Activated CD8-positive, alpha-beta memory T cell treated with anti-CD3 and anti-CD28 coated beads, Interleukin-2, amount 10 ng/mL, durations not matched to agents 7 days and 5 days (primary cell): ENCODE measurements around the gene CSMD2. TPM values are rescaled to one million over a fixed set of nuclear protein-coding genes. Genes with fewer than 3 reads are reported as not detected.

Experiments
- ATAC-seq: fragments of 150-1000 bp; cut with Tn5 transposase; one replicate; pipeline ENCODE4 v1.10.0; 2021; ENCODE audit warnings: moderate library complexity
- CTCF ChIA-PET: fragments of 350-600 bp; sonication (Branson Sonifier 250); formaldehyde crosslinking; loops from one replicate; lab custom pipeline; 2021; ENCODE audit warnings: antibody characterized with exemption; lab: Charles Lee
- DNase-seq: peaks from one replicate; pipeline ENCODE4 v3.0.0-alpha.2; 2020
- H3K27ac Mint-ChIP-seq: one replicate; pipeline ENCODE4 v1.8.0; 2021; ENCODE audit warnings: mild to moderate bottlenecking, mixed read lengths
- H3K27me3 Mint-ChIP-seq: one replicate; pipeline ENCODE4 v1.8.0; 2021; ENCODE audit warnings: mixed read lengths
- H3K36me3 Mint-ChIP-seq: one replicate; pipeline ENCODE4 v1.8.0; 2021; ENCODE audit warnings: mild to moderate bottlenecking, mixed read lengths
- H3K4me1 Mint-ChIP-seq: one replicate; pipeline ENCODE4 v1.8.0; 2021; ENCODE audit warnings: mixed read lengths
- H3K4me3 Mint-ChIP-seq: one replicate; pipeline ENCODE4 v1.8.0; 2021; ENCODE audit warnings: mild to moderate bottlenecking, moderate library complexity, mixed read lengths
- H3K9me3 Mint-ChIP-seq: one replicate; pipeline ENCODE4 v1.8.0; 2022; ENCODE audit warnings: low read depth, mixed read lengths
- total RNA-seq, 2 experiments: library from RNA; stranded (reverse); gene quantifications; one replicate each; pipeline ENCODE4 v1.2.3, GENCODE V29; 2021

The CSMD2 gene
- total RNA-seq, 2 experiments from 2014 or later = not detected

GRCh38 chr1:33697816-33698215 is 467.2 kb downstream of the CSMD2 start:
- no peak for DNase-seq
- H3K27ac Mint-ChIP-seq = no peak overlapping the region
- H3K4me1 Mint-ChIP-seq = no peaks in the 10 kb centered on the region
- CTCF ChIA-PET = no interaction called here
- ATAC-seq = no peak
- H3K4me3 Mint-ChIP-seq = no peak overlapping the region
- peaks cover 5% of the 10 kb centered on the region for H3K27me3 Mint-ChIP-seq
- no peaks in the 10 kb centered on the region for H3K9me3 Mint-ChIP-seq
- no peaks in the 10 kb centered on the region for H3K36me3 Mint-ChIP-seq

- H3K27me3 Mint-ChIP-seq = peaks cover 5% of the 10 kb centered on the region
- ATAC-seq (no peak), DNase-seq (no peak)
- no peaks in the 10 kb centered on the region for H3K36me3 Mint-ChIP-seq
- H3K4me1 Mint-ChIP-seq = no peaks in the 10 kb centered on the region
- H3K9me3 Mint-ChIP-seq = no peaks in the 10 kb centered on the region
- no peak overlapping the region for H3K4me3 Mint-ChIP-seq
- CTCF ChIA-PET = no interaction called here
- H3K27ac Mint-ChIP-seq = no peak overlapping the region
These were observed 468.1 kb downstream of the CSMD2 start for GRCh38 chr1:33696962-33697361.

GRCh38 chr1:33696311-33696710 is 468.7 kb downstream of the CSMD2 start:
- Mint-ChIP-seq H3K27me3 (peaks cover 5% of the 10 kb centered on the region), H3K4me3 (no peak overlapping the region)

GRCh38 chr1:33692206-33693188 is 472.5 kb downstream of the CSMD2 start:
- Mint-ChIP-seq H3K36me3 (no peaks in the 10 kb centered on the region), H3K4me1 (no peaks in the 10 kb centered on the region), H3K9me3 (no peaks in the 10 kb centered on the region), H3K4me3 (no peak overlapping the region), H3K27ac (no peak overlapping the region), H3K27me3 (peaks cover 3% of the 10 kb centered on the region)
- ATAC-seq = no peak
- no peak for DNase-seq
- CTCF ChIA-PET = no interaction called here

More at GRCh38 chr1:33696311-33696710, 468.7 kb downstream of the CSMD2 start:
- DNase-seq (no peak), ATAC-seq (no peak)
- Mint-ChIP-seq H3K27ac (no peak overlapping the region), H3K9me3 (no peaks in the 10 kb centered on the region), H3K36me3 (no peaks in the 10 kb centered on the region), H3K4me1 (no peaks in the 10 kb centered on the region)
- CTCF ChIA-PET = no interaction called here

GRCh38 chr1:33687000-33687399 is 478.0 kb downstream of the CSMD2 start:
- no peaks in the 10 kb centered on the region for H3K4me1 Mint-ChIP-seq
- no peak overlapping the region for H3K4me3 Mint-ChIP-seq
- DNase-seq = no peak
- no peak for ATAC-seq
- H3K36me3 Mint-ChIP-seq = no peaks in the 10 kb centered on the region
- CTCF ChIA-PET = no interaction called here
- no peaks in the 10 kb centered on the region for H3K9me3 Mint-ChIP-seq
- no peak overlapping the region for H3K27ac Mint-ChIP-seq
- peaks cover 14% of the 10 kb centered on the region for H3K27me3 Mint-ChIP-seq

GRCh38 chr1:33686551-33686950 is 478.5 kb downstream of the CSMD2 start:
- Mint-ChIP-seq H3K4me3 (no peak overlapping the region), H3K36me3 (no peaks in the 10 kb centered on the region), H3K27ac (no peak overlapping the region), H3K4me1 (no peaks in the 10 kb centered on the region), H3K27me3 (peaks cover 14% of the 10 kb centered on the region), H3K9me3 (no peaks in the 10 kb centered on the region)
- no peak for ATAC-seq
- no peak for DNase-seq
- CTCF ChIA-PET = no interaction called here

- peaks cover 14% of the 10 kb centered on the region for H3K27me3 Mint-ChIP-seq
These were observed 479.8 kb downstream of the CSMD2 start for GRCh38 chr1:33685256-33685655.

GRCh38 chr1:33684396-33685179 is 480.4 kb downstream of the CSMD2 start:
- no peaks in the 10 kb centered on the region for H3K9me3 Mint-ChIP-seq
- no peak for DNase-seq
- H3K4me1 Mint-ChIP-seq = no peaks in the 10 kb centered on the region
- no peak overlapping the region for H3K27ac Mint-ChIP-seq
- no peaks in the 10 kb centered on the region for H3K36me3 Mint-ChIP-seq
- H3K4me3 Mint-ChIP-seq = no peak overlapping the region
- no peak for ATAC-seq
- CTCF ChIA-PET = no interaction called here
- H3K27me3 Mint-ChIP-seq = peaks cover 14% of the 10 kb centered on the region

More at GRCh38 chr1:33685256-33685655, 479.8 kb downstream of the CSMD2 start:
- no peaks in the 10 kb centered on the region for H3K36me3 Mint-ChIP-seq
- no peaks in the 10 kb centered on the region for H3K4me1 Mint-ChIP-seq
- H3K27ac Mint-ChIP-seq = no peak overlapping the region
- H3K9me3 Mint-ChIP-seq = no peaks in the 10 kb centered on the region
- no peak for DNase-seq
- ATAC-seq = no peak
- no peak overlapping the region for H3K4me3 Mint-ChIP-seq
- CTCF ChIA-PET = no interaction called here

GRCh38 chr1:33683913-33684312 is 481.1 kb downstream of the CSMD2 start:
- no peaks in the 10 kb centered on the region for H3K4me1 Mint-ChIP-seq
- no peaks in the 10 kb centered on the region for H3K9me3 Mint-ChIP-seq
- H3K27me3 Mint-ChIP-seq = peaks cover 14% of the 10 kb centered on the region
- no peaks in the 10 kb centered on the region for H3K36me3 Mint-ChIP-seq
- CTCF ChIA-PET = no interaction called here
- H3K4me3 Mint-ChIP-seq = no peak overlapping the region
- DNase-seq (no peak), ATAC-seq (no peak)
- H3K27ac Mint-ChIP-seq = no peak overlapping the region

- ATAC-seq = no peak
- no peak overlapping the region for H3K27ac Mint-ChIP-seq
- no peaks in the 10 kb centered on the region for H3K4me1 Mint-ChIP-seq
- no peak for DNase-seq
- CTCF ChIA-PET = no interaction called here
- H3K27me3 Mint-ChIP-seq = peaks cover 12% of the 10 kb centered on the region
- no peaks in the 10 kb centered on the region for H3K36me3 Mint-ChIP-seq
- H3K9me3 Mint-ChIP-seq = no peaks in the 10 kb centered on the region
- no peak overlapping the region for H3K4me3 Mint-ChIP-seq
These were observed 482.7 kb downstream of the CSMD2 start for GRCh38 chr1:33682371-33682770.

GRCh38 chr1:33680281-33680840 is 484.7 kb downstream of the CSMD2 start:
- H3K4me3 Mint-ChIP-seq = no peak overlapping the region
- H3K9me3 Mint-ChIP-seq = no peaks in the 10 kb centered on the region
- CTCF ChIA-PET = interaction anchor here (0.7 kb wide), 1 partner anchor 1337 kb away, joined by 6 read pairs; no protein-coding TSS in a partner anchor
- no peaks in the 10 kb centered on the region for H3K36me3 Mint-ChIP-seq
- H3K27ac Mint-ChIP-seq = no peak overlapping the region
- H3K4me1 Mint-ChIP-seq = no peaks in the 10 kb centered on the region
- ATAC-seq (no peak), DNase-seq (no peak)
- peaks cover 4% of the 10 kb centered on the region for H3K27me3 Mint-ChIP-seq

- H3K9me3 Mint-ChIP-seq = no peaks in the 10 kb centered on the region
These were observed 494.5 kb downstream of the CSMD2 start for GRCh38 chr1:33670567-33670966.

GRCh38 chr1:33668695-33669094 is 496.3 kb downstream of the CSMD2 start:
- CTCF ChIA-PET = no interaction called here
- ATAC-seq (no peak), DNase-seq (no peak)

More at GRCh38 chr1:33670567-33670966, 494.5 kb downstream of the CSMD2 start:
- H3K4me3 Mint-ChIP-seq = no peak overlapping the region
- DNase-seq (no peak), ATAC-seq (no peak)
- H3K27ac Mint-ChIP-seq = no peak overlapping the region
- H3K4me1 Mint-ChIP-seq = no peaks in the 10 kb centered on the region
- no peaks in the 10 kb centered on the region for H3K36me3 Mint-ChIP-seq
- H3K27me3 Mint-ChIP-seq = no peaks in the 10 kb centered on the region
- CTCF ChIA-PET = no interaction called here

More at GRCh38 chr1:33668695-33669094, 496.3 kb downstream of the CSMD2 start:
- no peaks in the 10 kb centered on the region for H3K4me1 Mint-ChIP-seq
- H3K4me3 Mint-ChIP-seq = no peak overlapping the region
- no peak overlapping the region for H3K27ac Mint-ChIP-seq
- H3K27me3 Mint-ChIP-seq = no peaks in the 10 kb centered on the region
- H3K36me3 Mint-ChIP-seq = no peaks in the 10 kb centered on the region
- H3K9me3 Mint-ChIP-seq = no peaks in the 10 kb centered on the region
